Nephron (organoid): ENCODE results near the gene CFAP54.

Experiments
- H3K27ac Mint-ChIP-seq, 3 experiments: 2 replicates each; pipeline ENCODE4 v1.8.0; 2020; ENCODE audit warnings: mixed read lengths in 3 of 3, mild to moderate bottlenecking in 2 of 3, moderate library complexity in 1 of 3
- H3K27me3 Mint-ChIP-seq: 2 replicates; pipeline ENCODE4 v1.8.0; 2021; ENCODE audit warnings: low read depth, mild to moderate bottlenecking, moderate library complexity, mixed read lengths
- H3K36me3 Mint-ChIP-seq: 2 replicates; pipeline ENCODE4 v1.8.0; 2020; ENCODE audit warnings: low read depth, mixed read lengths
- H3K4me1 Mint-ChIP-seq: 2 replicates; pipeline ENCODE4 v1.8.0; 2020; ENCODE audit warnings: mixed read lengths
- H3K4me3 Mint-ChIP-seq, 3 experiments: 2 replicates each; pipeline ENCODE4 v1.8.0; 2020; ENCODE audit warnings: mild to moderate bottlenecking in 3 of 3, mixed read lengths in 3 of 3, moderate library complexity in 2 of 3
- H3K9me3 Mint-ChIP-seq: 2 replicates; pipeline ENCODE4 v1.8.0; 2020; ENCODE audit warnings: mixed read lengths
- TF ChIP-seq, protein P1 (sequence below), 3 experiments: fragments of 200-600 bp; sonication (generic); IDR thresholded peaks; one replicate each; pipeline ENCODE4 v1.5.0; 2021; ENCODE audit warnings: antibody characterized with exemption in 3 of 3; ENCODE audit not compliant: unreplicated experiment in 3 of 3

The CFAP54 gene, protein sequence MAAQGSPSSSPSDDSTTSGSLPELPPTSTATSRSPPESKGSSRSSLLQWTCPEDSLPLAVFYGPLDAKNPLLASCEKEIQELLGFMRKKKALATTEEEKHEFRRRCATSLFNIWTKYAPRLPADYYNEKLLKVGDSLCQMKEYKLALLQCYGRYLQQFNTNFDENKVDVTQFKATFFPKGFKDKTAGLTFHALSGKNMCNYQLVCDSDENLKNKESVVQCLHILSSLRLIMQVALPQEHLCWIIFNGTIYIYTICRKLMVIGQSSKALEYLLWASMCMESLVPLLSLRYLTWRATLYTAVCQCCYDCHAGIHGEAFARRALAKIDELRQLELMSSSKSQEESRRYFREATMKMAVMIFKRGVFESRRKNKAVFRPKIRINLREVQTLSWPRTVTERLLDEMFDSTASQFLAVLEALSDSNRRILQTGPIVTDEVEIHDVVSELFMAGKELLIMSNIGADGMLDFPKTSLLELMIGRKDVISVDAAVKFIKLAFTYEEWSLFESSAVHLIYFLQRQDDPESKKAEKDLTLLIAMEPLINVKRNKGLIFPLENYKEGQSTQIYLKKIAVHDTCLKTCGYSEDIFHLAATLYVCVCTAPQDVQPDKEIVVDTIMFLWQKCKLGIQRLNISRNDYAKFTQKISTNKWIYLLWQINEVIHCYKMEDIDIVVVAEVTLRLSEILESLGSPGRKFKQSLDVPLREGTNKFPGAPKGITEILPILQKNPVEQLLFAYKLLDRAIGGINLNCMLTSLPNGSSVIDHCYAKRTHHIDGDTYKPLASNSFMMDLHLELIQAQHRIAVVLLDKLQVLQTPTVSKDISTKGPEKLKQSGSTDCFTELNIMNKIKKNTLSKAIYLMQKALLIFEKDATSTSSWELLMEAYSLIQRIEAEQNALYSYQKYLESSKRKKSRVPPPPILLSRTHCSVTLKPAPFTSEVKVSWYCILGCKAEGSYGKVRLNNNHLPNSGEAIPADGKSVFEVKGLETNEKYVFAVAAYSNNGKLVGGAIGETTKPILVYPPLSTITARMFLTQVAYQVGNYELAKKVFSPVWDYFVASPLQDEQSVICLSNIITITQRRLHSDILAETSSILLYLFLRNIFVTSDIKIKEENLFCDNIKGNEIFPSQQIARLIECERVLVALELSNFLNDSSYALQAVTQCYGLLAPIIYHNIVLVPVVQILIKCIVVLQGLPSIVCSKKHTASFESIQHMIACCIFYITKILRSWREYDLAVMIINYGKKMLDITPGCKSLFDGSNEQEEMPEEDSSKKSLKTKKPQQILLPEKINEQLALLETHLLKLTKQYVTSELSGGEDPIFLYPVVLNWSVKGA (N-terminal part only)

DNA sequence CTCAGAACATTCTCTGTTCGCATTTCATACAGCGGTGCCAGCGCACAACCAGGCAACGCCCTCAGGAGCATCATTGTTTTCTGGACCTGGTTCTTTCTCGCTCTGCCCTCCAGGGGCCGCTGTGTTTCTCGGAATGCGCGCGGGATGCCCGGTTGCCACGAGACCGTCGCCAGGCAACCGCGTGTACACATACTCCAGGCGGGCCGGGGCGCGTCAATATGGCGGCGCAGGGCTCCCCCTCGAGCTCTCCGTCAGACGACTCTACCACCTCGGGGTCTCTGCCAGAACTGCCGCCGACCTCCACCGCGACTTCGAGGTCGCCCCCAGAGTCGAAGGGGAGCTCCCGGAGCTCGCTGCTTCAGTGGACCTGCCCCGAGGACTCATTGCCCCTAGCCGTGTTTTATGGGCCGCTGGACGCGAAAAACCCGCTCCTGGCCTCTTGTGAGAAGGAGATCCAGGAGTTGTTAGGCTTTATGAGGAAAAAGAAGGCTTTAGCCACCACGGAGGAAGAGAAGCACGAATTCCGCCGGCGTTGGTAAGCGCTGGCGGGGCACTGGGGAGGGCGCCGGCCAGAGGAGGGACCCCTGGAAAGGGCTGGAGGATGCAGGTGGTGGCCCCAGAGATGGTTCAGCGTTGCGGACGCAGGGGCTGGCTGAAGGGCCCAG, at the start of gene CFAP54:
TSS of gene CFAP54 (plus strand) at position 186 of the 665 bp plus-strand sequence. CDS start at position 219, 33 bp downstream.
- Mint-ChIP-seq H3K27ac (peak within 1 kb of the TSS in 2 of 3 experiments; percentile 79 to 82), H3K4me1 (peaks cover 4% of the 10 kb centered on the region), H3K36me3 (no peaks in the 10 kb centered on the region), H3K9me3 (no peaks in the 10 kb centered on the region), H3K4me3 (peak within 1 kb of the TSS; percentile 94 to 97 (median 95)), H3K27me3 (peaks cover 9% of the 10 kb centered on the region)
- TF ChIP-seq, protein P1, sequence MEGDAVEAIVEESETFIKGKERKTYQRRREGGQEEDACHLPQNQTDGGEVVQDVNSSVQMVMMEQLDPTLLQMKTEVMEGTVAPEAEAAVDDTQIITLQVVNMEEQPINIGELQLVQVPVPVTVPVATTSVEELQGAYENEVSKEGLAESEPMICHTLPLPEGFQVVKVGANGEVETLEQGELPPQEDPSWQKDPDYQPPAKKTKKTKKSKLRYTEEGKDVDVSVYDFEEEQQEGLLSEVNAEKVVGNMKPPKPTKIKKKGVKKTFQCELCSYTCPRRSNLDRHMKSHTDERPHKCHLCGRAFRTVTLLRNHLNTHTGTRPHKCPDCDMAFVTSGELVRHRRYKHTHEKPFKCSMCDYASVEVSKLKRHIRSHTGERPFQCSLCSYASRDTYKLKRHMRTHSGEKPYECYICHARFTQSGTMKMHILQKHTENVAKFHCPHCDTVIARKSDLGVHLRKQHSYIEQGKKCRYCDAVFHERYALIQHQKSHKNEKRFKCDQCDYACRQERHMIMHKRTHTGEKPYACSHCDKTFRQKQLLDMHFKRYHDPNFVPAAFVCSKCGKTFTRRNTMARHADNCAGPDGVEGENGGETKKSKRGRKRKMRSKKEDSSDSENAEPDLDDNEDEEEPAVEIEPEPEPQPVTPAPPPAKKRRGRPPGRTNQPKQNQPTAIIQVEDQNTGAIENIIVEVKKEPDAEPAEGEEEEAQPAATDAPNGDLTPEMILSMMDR (IDR thresholded peaks at IDR 0.05; ENCODE audit: unreplicated experiment in 3 of 3), result peak; percentile 80 to 93 (median 90)

GRCh38 chr12:96441816-96442215, 47.6 kb upstream of the CFAP54 start:
- Mint-ChIP-seq H3K27ac (no peak overlapping the region), H3K4me1 (no peaks in the 10 kb centered on the region)
- TF ChIP-seq, protein P1 (IDR thresholded peaks at IDR 0.05; ENCODE audit: unreplicated experiment in 3 of 3), result no peak

GRCh38 chr12:96442906-96443305, 46.5 kb upstream of the CFAP54 start:
- Mint-ChIP-seq H3K27ac (no peak overlapping the region), H3K4me1 (no peaks in the 10 kb centered on the region), H3K27me3 (no peaks in the 10 kb centered on the region), H3K4me3 (no peak overlapping the region), H3K9me3 (no peaks in the 10 kb centered on the region), H3K36me3 (no peaks in the 10 kb centered on the region)
- TF ChIP-seq, protein P1 (IDR thresholded peaks at IDR 0.05; ENCODE audit: unreplicated experiment in 3 of 3), result no peak

More at GRCh38 chr12:96441816-96442215, 47.6 kb upstream of the CFAP54 start:
- no peaks in the 10 kb centered on the region for H3K27me3 Mint-ChIP-seq
- no peaks in the 10 kb centered on the region for H3K36me3 Mint-ChIP-seq
- H3K4me3 Mint-ChIP-seq, result no peak overlapping the region
- H3K9me3 Mint-ChIP-seq, result no peaks in the 10 kb centered on the region

- Mint-ChIP-seq H3K27me3 (no peaks in the 10 kb centered on the region), H3K4me1 (no peaks in the 10 kb centered on the region), H3K36me3 (no peaks in the 10 kb centered on the region), H3K9me3 (no peaks in the 10 kb centered on the region), H3K27ac (no peak overlapping the region), H3K4me3 (no peak overlapping the region)
- TF ChIP-seq, protein P1 (IDR thresholded peaks at IDR 0.05; ENCODE audit: unreplicated experiment in 3 of 3), result no peak
These were observed 45.0 kb upstream of the CFAP54 start for GRCh38 chr12:96444399-96444798.
